A673 (cell line): Measurements from ENCODE around the gene TMEM40.

Experiments
- EZH2 ChIP-seq: fragments of 200-600 bp; sonication (generic); IDR thresholded peaks from 2 replicates; pipeline ENCODE4 v1.6.1; 2017; ENCODE audit warnings: borderline replicate concordance, low read depth, mild to moderate bottlenecking, mixed read lengths, antibody characterized with exemption, low read length; ENCODE audit not compliant: poor library complexity, severe bottlenecking
- TF ChIP-seq, protein P1 (sequence below): fragments of 300-800, 200-600 bp; sonication (generic); conservative IDR thresholded peaks from 2 replicates; pipeline ENCODE4 v1.5.1; 2017; ENCODE audit warnings: low read depth, mild to moderate bottlenecking, antibody characterized with exemption, low read length, moderate library complexity, mixed read lengths

DNA sequence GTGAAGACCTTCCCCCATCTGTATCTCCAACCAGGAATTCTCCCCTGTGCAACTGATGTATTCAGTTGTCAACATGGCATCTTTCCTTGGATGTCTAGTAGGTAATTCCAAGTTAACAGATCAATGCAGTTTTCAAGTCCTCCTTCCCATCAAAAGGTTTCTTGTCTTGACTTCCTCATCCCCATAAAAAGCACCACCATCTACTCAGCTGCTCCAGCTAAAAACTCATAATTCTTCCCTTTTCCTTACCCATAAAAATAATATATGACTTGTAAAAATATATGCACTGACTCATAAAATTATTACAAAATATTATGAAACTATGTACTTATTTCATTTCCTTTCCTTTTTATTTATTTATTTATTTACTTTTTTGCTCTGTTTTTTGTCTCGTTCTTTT is 32.4 kb upstream of the TMEM40 start:
- TF ChIP-seq, protein P1, sequence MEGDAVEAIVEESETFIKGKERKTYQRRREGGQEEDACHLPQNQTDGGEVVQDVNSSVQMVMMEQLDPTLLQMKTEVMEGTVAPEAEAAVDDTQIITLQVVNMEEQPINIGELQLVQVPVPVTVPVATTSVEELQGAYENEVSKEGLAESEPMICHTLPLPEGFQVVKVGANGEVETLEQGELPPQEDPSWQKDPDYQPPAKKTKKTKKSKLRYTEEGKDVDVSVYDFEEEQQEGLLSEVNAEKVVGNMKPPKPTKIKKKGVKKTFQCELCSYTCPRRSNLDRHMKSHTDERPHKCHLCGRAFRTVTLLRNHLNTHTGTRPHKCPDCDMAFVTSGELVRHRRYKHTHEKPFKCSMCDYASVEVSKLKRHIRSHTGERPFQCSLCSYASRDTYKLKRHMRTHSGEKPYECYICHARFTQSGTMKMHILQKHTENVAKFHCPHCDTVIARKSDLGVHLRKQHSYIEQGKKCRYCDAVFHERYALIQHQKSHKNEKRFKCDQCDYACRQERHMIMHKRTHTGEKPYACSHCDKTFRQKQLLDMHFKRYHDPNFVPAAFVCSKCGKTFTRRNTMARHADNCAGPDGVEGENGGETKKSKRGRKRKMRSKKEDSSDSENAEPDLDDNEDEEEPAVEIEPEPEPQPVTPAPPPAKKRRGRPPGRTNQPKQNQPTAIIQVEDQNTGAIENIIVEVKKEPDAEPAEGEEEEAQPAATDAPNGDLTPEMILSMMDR, result no peak
- no peak for TF ChIP-seq EZH2
